ENCODE measurements around the gene DNAAF8. TPM values are rescaled to one million over a fixed set of nuclear protein-coding genes. Genes with fewer than 3 reads are reported as not detected.

DNAAF8 gene
- total RNA-seq, 1 donor from 2014 or later = 0.28 TPM

- no peak for ATAC-seq
Measured at GRCh38 chr16:4753227-4753626, 18.9 kb downstream of the DNAAF8 start.

GRCh38 chr16:4754865-4755264, 20.5 kb downstream of the DNAAF8 start:
- no peak for ATAC-seq

DNA sequence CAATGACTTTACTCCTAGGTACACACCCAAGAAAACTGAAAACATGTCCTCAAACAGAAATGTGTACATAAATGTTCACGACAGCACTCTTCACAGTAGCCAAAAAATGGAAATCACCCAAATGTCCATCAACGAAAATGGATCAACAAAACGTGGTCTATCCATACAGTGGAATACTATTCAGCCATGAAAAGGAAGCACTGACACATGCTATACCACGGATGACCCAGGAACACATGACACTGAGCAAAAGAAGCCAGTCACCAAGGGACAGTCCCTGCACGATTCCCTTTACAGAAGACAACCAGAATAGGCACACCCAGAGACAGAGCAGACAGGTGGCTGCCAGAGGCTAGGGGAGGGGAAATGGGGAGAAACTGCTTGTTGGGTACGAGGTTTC, 21.4 kb downstream of the DNAAF8 start:
- peak; percentile 56 for ATAC-seq

DNA sequence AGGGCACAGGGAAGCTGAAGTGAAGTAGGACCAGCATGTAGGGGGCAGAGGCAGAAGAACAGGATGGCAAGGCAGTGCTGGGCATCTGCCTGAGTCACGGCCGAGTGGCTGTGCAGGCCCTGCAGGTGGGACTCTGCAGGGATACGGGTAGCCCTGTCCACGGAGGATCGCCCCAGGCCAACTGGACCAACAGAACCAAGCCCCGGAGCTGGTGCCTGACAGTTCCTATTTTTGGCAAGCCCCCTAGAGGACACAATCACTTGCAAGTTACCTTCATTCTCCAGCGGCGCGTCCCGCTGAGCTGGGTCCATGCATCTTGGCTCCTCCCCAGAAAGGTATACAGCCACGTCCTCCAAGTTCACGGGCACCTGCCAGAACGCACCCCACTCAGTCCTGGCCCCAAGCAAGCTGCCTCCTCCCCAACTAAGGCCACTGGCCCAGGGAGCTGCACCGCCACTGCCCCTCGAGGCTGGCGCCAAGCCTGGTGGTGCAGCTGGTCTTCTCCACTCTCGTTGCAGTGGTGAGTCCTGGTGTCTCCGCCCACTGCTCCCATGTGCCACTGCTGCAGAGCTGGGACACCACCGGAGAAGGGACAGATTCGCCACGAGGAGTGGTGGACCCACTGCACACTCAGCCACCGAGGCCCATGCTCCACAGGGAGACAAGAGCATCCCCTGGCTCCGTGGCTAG, 26.0 kb downstream of the DNAAF8 start:
- ATAC-seq = no peak

DNA sequence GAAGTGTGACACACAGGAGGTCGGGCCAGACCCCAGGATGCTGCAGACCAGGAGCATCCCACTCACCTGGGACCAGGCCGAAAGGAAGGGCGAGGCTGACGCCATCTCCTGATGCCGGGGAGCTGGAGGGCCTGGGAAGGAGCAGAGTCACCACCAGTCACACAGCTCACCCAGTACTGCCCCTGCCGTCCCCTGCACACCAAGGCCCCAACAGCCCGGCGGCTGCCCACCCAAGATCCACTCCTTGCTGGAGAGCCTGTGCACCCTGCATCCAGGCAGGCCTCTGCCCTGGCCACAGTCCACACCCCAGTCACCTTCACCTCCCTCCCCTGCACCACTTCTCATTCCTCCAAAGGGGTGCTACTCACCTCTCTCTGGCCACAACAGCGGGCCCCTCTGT, 27.9 kb downstream of the DNAAF8 start:
- no peak for ATAC-seq

GRCh38 chr16:4763791-4764190, 29.5 kb downstream of the DNAAF8 start:
- no peak for ATAC-seq

DNA sequence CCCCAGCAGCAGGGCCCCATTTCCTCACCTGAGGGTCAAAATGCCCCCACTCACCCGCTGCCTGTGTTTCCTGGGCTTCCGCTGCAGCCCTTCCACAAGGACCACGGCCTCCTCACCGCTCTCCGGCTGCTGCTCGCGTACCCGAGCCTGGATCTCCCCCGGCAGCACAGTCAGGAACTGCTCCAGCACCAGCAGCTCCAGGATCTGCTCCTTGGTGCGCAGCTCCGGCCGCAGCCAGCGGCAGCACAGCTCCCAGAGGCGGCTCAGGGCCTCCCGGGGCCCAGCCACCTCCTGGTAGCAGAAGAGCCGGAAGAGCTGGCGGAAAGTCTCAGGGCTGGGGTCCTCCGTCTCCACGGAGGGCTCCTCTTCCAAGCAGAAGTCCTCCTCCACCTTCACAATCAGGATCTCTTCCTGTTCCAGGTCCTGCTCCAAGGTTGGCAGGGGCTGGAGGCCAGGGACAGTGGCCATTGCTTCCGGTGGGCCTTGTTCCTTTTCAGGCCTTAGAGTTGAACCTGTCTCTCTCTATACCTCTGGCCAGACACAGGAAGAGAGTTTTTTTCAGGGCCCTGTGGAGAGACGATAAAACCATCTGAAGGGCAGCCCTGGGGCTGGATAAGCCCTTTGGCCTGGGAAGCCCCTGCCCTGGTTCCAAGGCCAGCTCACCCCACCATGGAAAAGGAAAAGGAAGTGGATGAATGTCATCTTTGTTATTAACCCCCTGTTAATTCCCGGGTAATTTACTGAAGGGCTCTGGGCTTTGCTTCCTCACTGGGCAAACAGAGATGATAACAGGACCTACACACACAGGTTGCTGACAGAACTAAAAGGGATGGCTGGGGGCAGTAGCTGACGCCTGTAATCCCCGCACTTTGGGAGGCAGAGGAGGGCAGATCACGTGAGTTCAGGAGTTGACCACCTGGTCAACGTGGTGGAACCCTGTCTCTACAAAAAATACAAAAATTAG, 31.5 kb downstream of the DNAAF8 start:
- no peak for ATAC-seq

GRCh38 chr16:4766875-4767628, 32.7 kb downstream of the DNAAF8 start, which contains the start of gene ZNF500:
TSS of gene ZNF500 (minus strand) at chr16:4767162. CDS start at chr16:4765978, 1,184 bp downstream.
- ATAC-seq = peak; percentile 94

DNA sequence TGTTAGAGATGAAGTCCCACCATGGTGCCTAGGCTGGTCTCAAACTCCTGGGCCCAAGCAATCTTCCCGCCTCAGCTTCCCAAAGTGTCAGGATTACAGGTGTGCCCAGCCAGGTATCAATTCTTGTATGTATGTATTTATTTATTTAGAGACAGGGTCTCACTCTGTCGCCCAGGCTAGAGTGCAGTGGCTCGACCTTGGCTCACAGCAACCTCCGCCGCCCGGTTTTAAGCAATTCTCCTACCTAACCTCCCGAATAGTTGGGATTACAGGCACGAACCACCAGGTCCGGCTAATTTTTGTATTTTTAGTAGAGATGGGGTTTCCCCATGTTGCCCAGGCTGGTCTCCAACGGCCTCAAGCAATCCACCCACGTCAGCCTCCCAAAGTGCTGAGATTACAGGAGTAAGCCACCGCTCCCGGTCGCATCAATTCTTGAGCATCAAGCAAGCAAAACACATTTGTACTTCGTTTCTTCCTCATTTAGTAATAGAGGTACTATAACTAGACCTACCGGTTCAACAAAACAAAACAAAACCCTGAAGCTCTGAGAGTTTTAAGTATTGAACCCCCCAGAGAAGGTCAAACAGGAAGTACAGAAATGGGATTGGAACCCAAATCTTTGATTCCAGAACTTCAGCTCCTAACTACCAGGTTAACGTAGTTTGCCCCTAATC, 33.7 kb downstream of the DNAAF8 start:
- peak; percentile 30 for ATAC-seq

GRCh38 chr16:4768549-4769305, 34.4 kb downstream of the DNAAF8 start:
- peak; percentile 84 for ATAC-seq

DNA sequence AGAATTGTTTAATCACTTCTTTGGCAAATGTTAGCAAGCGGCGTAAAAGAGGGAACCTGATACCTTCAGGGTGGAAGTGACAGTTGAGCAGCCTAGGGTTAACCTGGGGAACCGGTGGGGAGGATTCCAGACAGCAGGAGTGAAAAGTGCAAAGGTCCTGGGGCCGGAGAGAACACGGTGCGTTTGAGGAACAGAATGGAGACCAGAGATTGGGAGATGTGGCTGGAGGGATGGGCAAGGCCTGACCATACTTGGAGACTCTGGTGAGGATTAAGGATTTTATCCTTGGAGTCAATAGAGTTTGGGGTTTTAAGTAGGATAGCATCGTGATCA, 34.9 kb downstream of the DNAAF8 start:
- no peak for ATAC-seq

- no peak for ATAC-seq
Measured at GRCh38 chr16:4771646-4772045, 37.3 kb downstream of the DNAAF8 start.

DNA sequence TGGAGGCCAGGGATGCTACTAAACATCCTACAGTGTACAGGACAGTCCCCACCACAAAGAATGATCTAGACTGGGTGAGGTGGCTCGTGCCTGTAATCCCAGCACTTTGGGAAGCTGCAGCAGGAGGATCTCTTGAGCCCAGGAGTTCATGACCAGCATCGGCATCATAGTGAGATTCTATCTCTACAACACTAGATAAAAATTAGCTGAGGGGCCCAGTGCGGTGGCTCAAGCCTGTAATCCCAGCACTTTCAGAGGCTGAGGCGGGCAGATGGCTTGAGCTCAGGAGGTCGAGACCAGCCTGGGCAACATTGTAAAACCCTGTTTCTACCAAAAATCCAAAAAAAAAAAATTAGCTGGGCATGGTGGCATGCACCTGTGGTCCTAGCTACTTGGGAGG, 38.0 kb downstream of the DNAAF8 start:
- no peak for ATAC-seq

GRCh38 chr16:4775005-4775404, 40.7 kb downstream of the DNAAF8 start:
- no peak for ATAC-seq

DNA sequence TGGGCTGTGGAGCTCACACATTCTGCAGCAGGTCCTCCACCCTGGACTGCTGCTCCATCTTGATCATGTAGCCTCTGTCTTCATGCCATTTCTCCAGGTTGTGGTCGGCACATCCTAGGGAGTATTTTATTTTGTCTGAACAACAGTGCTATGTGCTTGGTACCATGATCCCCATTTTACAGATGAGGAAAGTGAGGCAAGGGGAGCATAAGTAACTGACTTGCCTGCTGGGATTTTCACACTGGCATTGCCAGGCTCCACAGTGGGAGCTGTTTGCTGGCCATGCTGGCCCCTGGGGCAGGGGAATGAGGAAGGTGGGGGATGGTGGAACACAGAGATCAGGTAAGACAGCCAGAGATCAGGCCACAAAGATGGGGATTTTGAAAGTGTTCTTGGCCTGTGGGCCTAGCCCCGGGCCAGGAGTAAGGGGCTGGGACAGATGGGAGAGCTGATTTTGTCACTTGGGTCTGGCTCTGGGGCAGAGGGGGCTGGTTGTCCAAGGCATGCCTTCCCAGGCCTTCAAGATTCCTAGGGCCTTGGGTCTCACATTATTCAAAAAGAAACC, 41.9 kb downstream of the DNAAF8 start:
- no peak for ATAC-seq

DNA sequence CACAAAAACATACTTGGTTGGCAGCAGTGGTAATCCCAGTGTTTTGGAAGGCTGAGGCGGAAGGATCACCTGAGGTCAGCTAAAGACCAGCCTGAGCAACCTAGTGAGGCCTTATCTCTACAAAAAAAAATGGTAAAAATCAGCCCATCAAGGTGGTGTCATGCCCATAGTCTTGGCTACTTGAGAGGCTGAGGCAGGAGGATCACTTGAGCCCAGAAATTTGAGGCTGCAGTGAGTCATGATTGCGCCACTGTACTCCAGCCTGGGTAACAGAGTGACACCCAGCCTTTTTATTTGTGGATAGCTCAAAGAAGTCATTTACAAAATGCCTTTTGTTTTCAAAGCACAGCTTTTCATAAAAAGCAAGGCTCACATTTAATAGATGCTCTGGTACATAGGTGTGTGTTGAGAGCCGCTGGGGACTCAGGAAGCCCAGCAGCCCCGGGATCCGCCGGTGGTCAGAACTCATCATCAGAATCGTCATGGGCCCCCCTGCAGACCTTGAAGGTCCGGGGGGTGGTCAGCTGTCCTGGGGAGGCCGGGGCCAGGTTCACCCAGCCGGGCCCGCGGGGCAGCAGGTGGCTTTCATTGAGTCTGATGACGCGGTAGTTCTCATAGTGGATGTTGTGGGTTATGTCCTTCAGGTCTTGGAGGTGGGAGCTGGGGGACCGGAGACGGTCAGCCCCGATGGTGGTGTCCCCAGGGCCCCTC, 43.2 kb downstream of the DNAAF8 start:
- no peak for ATAC-seq

GRCh38 chr16:4778050-4778392, 43.7 kb downstream of the DNAAF8 start:
- no peak for ATAC-seq

DNA sequence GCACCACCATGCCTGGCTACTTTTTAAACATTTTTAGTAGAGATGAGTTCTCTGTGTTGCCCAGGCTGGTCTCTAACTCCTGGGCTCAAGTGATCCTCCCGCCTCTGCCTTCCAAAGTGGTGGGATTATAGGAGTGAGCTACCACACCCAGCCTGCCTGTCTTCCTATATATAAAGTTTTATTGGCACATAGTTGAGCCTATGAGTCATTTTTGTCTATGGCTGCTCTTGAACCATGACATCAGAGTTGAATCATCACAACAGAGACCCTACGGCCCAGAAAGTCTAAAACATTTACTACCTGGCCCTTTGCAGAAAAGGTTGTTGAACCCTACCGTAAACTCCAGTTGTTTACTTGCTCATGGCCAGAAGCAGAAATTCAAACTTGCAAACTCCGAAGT, 45.9 kb downstream of the DNAAF8 start:
- peak; percentile 41 for ATAC-seq

GRCh38 chr16:4783251-4783950, 49.1 kb downstream of the DNAAF8 start:
- no peak for ATAC-seq

- ATAC-seq = no peak
Measured at GRCh38 chr16:4783951-4784336, 49.6 kb downstream of the DNAAF8 start.

Measured in esophagus mucosa (tissue), 1 donor.